Upper lobe of left lung (tissue), 6 donors: Measurements from ENCODE around the gene ANO10. TPM values are rescaled to one million over a fixed set of nuclear protein-coding genes. Genes with fewer than 3 reads are reported as not detected.
"Not testable (repeated sequence)": the region's sequence is repeated elsewhere in the genome, so short reads cannot be mapped to it uniquely, and the experiment has no call there.

Experiments used
- ATAC-seq, 2 donors: fragments of 200-7000 bp; cut with Tn5 transposase; one replicate each; pipeline ENCODE4 v1.9.1; 2022; ENCODE audit warnings: mild to moderate bottlenecking in 2 of 2, moderate library complexity in 2 of 2; ENCODE audit not compliant: low FRiP score in 2 of 2
- DNase-seq, 2 donors: peaks; one replicate each; pipeline ENCODE4 v3.0.0-alpha.2; 2019 to 2020
- H3K27ac ChIP-seq, 4 donors: fragments of 200-600 bp; sonication (generic); one replicate each; pipeline ENCODE4 v1.5.1; 2016 to 2019
- H3K27me3 ChIP-seq, 4 donors: fragments of 200-600 bp; sonication (generic); one replicate each; pipeline ENCODE4 v1.5.1; 2017 to 2019
- H3K36me3 ChIP-seq, 4 donors: fragments of 200-600 bp; sonication (generic); one replicate each; pipeline ENCODE4 v1.5.1; 2016 to 2019
- H3K4me1 ChIP-seq, 4 donors: fragments of 200-600 bp; sonication (generic); one replicate each; pipeline ENCODE4 v1.5.1; 2018 to 2019
- H3K4me3 ChIP-seq, 4 donors: fragments of 200-600 bp; sonication (generic); one replicate each; pipeline ENCODE4 v1.5.1; 2017 to 2019; ENCODE audit warnings: mild to moderate bottlenecking in 2 of 4, moderate library complexity in 1 of 4
- H3K9me3 ChIP-seq, 4 donors: fragments of 200-600 bp; sonication (generic); one replicate each; pipeline ENCODE4 v1.5.1; 2018 to 2019
- CTCF ChIP-seq, 6 experiments: fragments of 450-650 bp in 4 of 6; fragments of 200-600 bp in 2 of 6; sonication (generic) in 2 of 6; IDR thresholded peaks; one replicate each; pipeline ENCODE4 v1.5.1; 2016 to 2019; ENCODE audit warnings: antibody characterized with exemption in 6 of 6
- EP300 ChIP-seq, 4 donors: sonication (generic); formaldehyde crosslinking; IDR thresholded peaks; one replicate each; pipeline ENCODE4 v1.5.1; 2017; ENCODE audit warnings: antibody characterized with exemption in 4 of 4, control low read depth in 2 of 4
- POLR2A ChIP-seq, 4 donors: fragments of 450-650 bp; IDR thresholded peaks; one replicate each; pipeline ENCODE4 v1.5.1; 2016 to 2017; ENCODE audit warnings: antibody characterized with exemption in 4 of 4, mild to moderate bottlenecking in 2 of 4
- POLR2AphosphoS5 ChIP-seq, 2 donors: sonication (generic); formaldehyde crosslinking; IDR thresholded peaks; one replicate each; pipeline ENCODE4 v1.5.1; 2017; ENCODE audit warnings: antibody characterized with exemption in 2 of 2
- WGBS, 2 donors: methylation state at CpG; one replicate each; pipeline ENCODE4 v1.1.5; 2017 to 2018; 5-methylcytosine and 5-hydroxymethylcytosine counted together
- total RNA-seq, 6 donors: library from RNA; depleted of rRNA in 4 of 6; stranded (reverse); fragments of >200 nt in 4 of 6; gene quantifications; one replicate each; pipeline versions ENCODE4 v1.1.0 to v1.2.1, GENCODE V29; 2016 to 2021
- donor health status: DM: no; HTN: no; CAD: no; lungs with moderate emphysema.
- donor health status: DM: no; HTN: yes; CAD: no; lungs with severe emphysema.

The ANO10 gene
- total RNA-seq, 6 donors from 2014 or later, result 12.9 to 27.2 (median 18.3) TPM

GRCh38 chr3:43549626-43550290, 72.1 kb downstream of the ANO10 start:
- ATAC-seq, result no peak
- no peaks in the 10 kb centered on the region for H3K9me3 ChIP-seq
- no peak for DNase-seq

GRCh38 chr3:43544277-43544676, 77.5 kb downstream of the ANO10 start:
- H3K27ac ChIP-seq, H3K27me3 ChIP-seq, H3K36me3 ChIP-seq, H3K9me3 ChIP-seq, H3K4me1 ChIP-seq, H3K4me3 ChIP-seq, DNase-seq: not testable (repeated sequence)
- peak in 1 of 2 donors; percentile 69 for ATAC-seq
- 89 to 98% methylated on average over 3 of the region's 3 CpGs for WGBS, 2 donors
- TF ChIP-seq CTCF (IDR thresholded peaks at IDR 0.05), result peak; percentile 49 to 68 (median 56)

More at GRCh38 chr3:43549626-43550290, 72.1 kb downstream of the ANO10 start:
- Histone ChIP-seq H3K27me3 (no peaks in the 10 kb centered on the region), H3K4me1 (no peaks in the 10 kb centered on the region), H3K4me3 (no peak overlapping the region), H3K27ac (no peak overlapping the region), H3K36me3 (peaks cover 0 to 8% (median 2%) of the 10 kb centered on the region in 4 donors)
- no peak for TF ChIP-seq POLR2A (IDR thresholded peaks at IDR 0.05)
- TF ChIP-seq CTCF (IDR thresholded peaks at IDR 0.05), result no peak
- TF ChIP-seq POLR2AphosphoS5 (IDR thresholded peaks at IDR 0.05), result no peak
- no peak for TF ChIP-seq EP300 (IDR thresholded peaks at IDR 0.05)
- WGBS, 2 donors, result 81 to 85% methylated on average over 4 of the region's 4 CpGs

GRCh38 chr3:43542328-43543043, 79.3 kb downstream of the ANO10 start:
- DNase-seq (no peak), ATAC-seq (no peak)
- H3K4me1 ChIP-seq, result no peaks in the 10 kb centered on the region
- TF ChIP-seq EP300 (IDR thresholded peaks at IDR 0.05) (no peak), CTCF (IDR thresholded peaks at IDR 0.05) (no peak), POLR2A (IDR thresholded peaks at IDR 0.05) (no peak)
- peaks cover 0 to 3% (median 0%) of the 10 kb centered on the region in 4 donors for H3K36me3 ChIP-seq
- no peaks in the 10 kb centered on the region for H3K27me3 ChIP-seq
- WGBS, 2 donors, result 87 to 88% methylated on average over 4 of the region's 4 CpGs
- H3K4me3 ChIP-seq, result no peak overlapping the region
- no peaks in the 10 kb centered on the region for H3K9me3 ChIP-seq
- H3K27ac ChIP-seq, result no peak overlapping the region

- no peaks in the 10 kb centered on the region for H3K36me3 ChIP-seq
Measured at GRCh38 chr3:43540624-43541023, 81.2 kb downstream of the ANO10 start.

More at GRCh38 chr3:43540624-43541023, 81.2 kb downstream of the ANO10 start:
- Histone ChIP-seq H3K27ac (no peak overlapping the region), H3K4me1 (no peaks in the 10 kb centered on the region), H3K9me3 (no peaks in the 10 kb centered on the region), H3K27me3 (no peaks in the 10 kb centered on the region), H3K4me3 (no peak overlapping the region)
- DNase-seq, result no peak
- TF ChIP-seq CTCF (IDR thresholded peaks at IDR 0.05) (no peak), POLR2A (IDR thresholded peaks at IDR 0.05) (no peak), EP300 (IDR thresholded peaks at IDR 0.05) (no peak), POLR2AphosphoS5 (IDR thresholded peaks at IDR 0.05) (no peak)
- ATAC-seq, result no peak
